Gastrocnemius medialis (tissue), 4 donors: ENCODE data around the gene PI16.

Experiments
- POLR2A ChIP-seq, 2 donors: fragments of 450-650 bp; IDR thresholded peaks; one replicate each; pipeline ENCODE4 v1.6.1; 2017; ENCODE audit warnings: antibody characterized with exemption in 2 of 2, mild to moderate bottlenecking in 2 of 2, moderate library complexity in 2 of 2
- TF ChIP-seq, protein P1 (sequence below), 5 experiments: fragments of 450-650 bp in 3 of 5; fragments of 200-600 bp in 2 of 5; sonication (generic) in 2 of 5; IDR thresholded peaks in 4 of 5; conservative IDR thresholded peaks in 1 of 5; 1 replicate in 4 of 5; 2 replicates in 1 of 5; pipeline ENCODE4 v1.5.1; 2016 to 2019; ENCODE audit warnings: antibody characterized with exemption in 5 of 5, mild to moderate bottlenecking in 3 of 5, moderate library complexity in 3 of 5

DNA sequence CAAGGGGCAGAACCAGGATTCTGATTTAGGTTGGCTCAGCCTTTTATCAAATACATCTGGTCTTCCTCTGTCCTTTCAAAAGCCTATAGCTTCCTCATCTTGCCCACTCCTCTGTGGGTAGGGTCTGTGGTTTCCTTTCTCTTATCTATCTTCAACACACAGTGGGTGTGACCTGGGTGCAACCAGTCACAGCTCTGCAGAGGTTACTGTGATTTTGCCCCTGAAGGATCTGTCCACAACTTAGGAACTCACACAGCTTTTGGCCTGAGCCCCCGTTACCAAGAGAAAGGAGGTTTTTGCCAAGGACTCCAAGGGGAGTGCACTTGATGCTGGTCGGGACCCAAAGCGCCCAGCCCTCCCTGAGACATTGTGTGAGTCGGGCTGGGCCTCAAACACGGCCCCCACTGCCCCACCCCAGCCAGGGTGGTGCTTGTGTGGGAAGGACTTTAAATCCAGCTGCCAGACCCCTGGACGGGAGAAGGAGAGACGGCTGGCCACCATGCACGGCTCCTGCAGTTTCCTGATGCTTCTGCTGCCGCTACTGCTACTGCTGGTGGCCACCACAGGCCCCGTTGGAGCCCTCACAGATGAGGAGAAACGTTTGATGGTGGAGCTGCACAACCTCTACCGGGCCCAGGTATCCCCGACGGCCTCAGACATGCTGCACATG is at the start of gene PI16:
- no peak for TF ChIP-seq POLR2A (IDR thresholded peaks at IDR 0.05)
- TF ChIP-seq, protein P1, sequence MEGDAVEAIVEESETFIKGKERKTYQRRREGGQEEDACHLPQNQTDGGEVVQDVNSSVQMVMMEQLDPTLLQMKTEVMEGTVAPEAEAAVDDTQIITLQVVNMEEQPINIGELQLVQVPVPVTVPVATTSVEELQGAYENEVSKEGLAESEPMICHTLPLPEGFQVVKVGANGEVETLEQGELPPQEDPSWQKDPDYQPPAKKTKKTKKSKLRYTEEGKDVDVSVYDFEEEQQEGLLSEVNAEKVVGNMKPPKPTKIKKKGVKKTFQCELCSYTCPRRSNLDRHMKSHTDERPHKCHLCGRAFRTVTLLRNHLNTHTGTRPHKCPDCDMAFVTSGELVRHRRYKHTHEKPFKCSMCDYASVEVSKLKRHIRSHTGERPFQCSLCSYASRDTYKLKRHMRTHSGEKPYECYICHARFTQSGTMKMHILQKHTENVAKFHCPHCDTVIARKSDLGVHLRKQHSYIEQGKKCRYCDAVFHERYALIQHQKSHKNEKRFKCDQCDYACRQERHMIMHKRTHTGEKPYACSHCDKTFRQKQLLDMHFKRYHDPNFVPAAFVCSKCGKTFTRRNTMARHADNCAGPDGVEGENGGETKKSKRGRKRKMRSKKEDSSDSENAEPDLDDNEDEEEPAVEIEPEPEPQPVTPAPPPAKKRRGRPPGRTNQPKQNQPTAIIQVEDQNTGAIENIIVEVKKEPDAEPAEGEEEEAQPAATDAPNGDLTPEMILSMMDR (IDR thresholded peaks at IDR 0.05 in 4 of 5, conservative IDR thresholded peaks at IDR 0.05 in 1 of 5): no peak
